T-cell (primary cell): ENCODE results near the gene OAF. TPM values are rescaled to one million over a fixed set of nuclear protein-coding genes. Genes with fewer than 3 reads are reported as not detected.

Experiments used
- ATAC-seq, 4 experiments: fragments of 200-7000 bp in 3 of 4; fragments of 150-1000 bp in 1 of 4; cut with Tn5 transposase; replicated peaks in 1 of 4; 1 replicate in 3 of 4; 2 replicates in 1 of 4; pipeline ENCODE4 v1.10.0; 2021; ENCODE audit warnings: moderate library complexity in 3 of 4, mild to moderate bottlenecking in 2 of 4, moderate number of reproducible peaks in 1 of 4
- CTCF ChIA-PET, 2 donors: fragments of 300-600 bp; sonication (Branson Sonifier 250); formaldehyde crosslinking; loops; one replicate each; lab custom pipeline; 2022; ENCODE audit warnings: antibody characterized with exemption in 2 of 2; lab: Charles Lee
- POLR2A ChIA-PET, 2 donors: fragments of 300-600 bp; sonication (Branson Sonifier 250); formaldehyde crosslinking; loops; one replicate each; lab custom pipeline; 2022; ENCODE audit warnings: antibody characterized with exemption in 2 of 2; lab: Charles Lee
- DNase-seq, 35 experiments: peaks; one replicate each; pipeline versions ENCODE4 v3.0.0 to v3.0.0-alpha.2; 2013 to 2023
- H3K27ac ChIP-seq: one replicate; pipeline ENCODE4 v1.5.1; 2013; ENCODE audit warnings: low read length
- H3K27me3 ChIP-seq, 2 experiments: replicated peaks in 1 of 2; 1 replicate in 1 of 2; 2 replicates in 1 of 2; pipeline versions ENCODE4 v1.6.1 to v1.7.0; 2013; ENCODE audit warnings: low read length in 1 of 2, mixed read lengths in 1 of 2; ENCODE audit not compliant: control insufficient read depth in 2 of 2, insufficient read depth in 2 of 2; ENCODE audit errors: extremely low read depth in 1 of 2
- H3K36me3 ChIP-seq, 2 donors: 1 replicate in 1 of 2; 2 replicates in 1 of 2; pipeline versions ENCODE4 v1.6.1 to v1.7.0; 2013; ENCODE audit warnings: low read length in 1 of 2; ENCODE audit not compliant: control insufficient read depth in 2 of 2, insufficient read depth in 1 of 2; ENCODE audit errors: extremely low read depth in 1 of 2
- H3K4me1 ChIP-seq, 2 experiments: 1 replicate in 1 of 2; 2 replicates in 1 of 2; pipeline versions ENCODE4 v1.6.1 to v1.7.0; 2013; ENCODE audit warnings: low read length in 2 of 2, mixed read lengths in 1 of 2; ENCODE audit not compliant: insufficient read depth in 2 of 2, control insufficient read depth in 1 of 2; ENCODE audit errors: extremely low read depth in 1 of 2
- H3K4me3 ChIP-seq, 2 donors: 1 replicate in 1 of 2; 2 replicates in 1 of 2; pipeline versions ENCODE4 v1.5.1 to v1.7.0; 2013; ENCODE audit warnings: mild to moderate bottlenecking in 2 of 2, low read length in 1 of 2, moderate library complexity in 1 of 2; ENCODE audit not compliant: control insufficient read depth in 1 of 2; ENCODE audit errors: extremely low read depth in 1 of 2
- H3K9me3 ChIP-seq: 2 replicates; pipeline ENCODE4 v1.7.0; 2013
- H3K27ac Mint-ChIP-seq, 2 donors: one replicate each; pipeline ENCODE4 v1.8.0; 2020 to 2021; ENCODE audit warnings: mild to moderate bottlenecking in 2 of 2, mixed read lengths in 2 of 2
- H3K27me3 Mint-ChIP-seq, 2 donors: one replicate each; pipeline ENCODE4 v1.8.0; 2021 to 2022; ENCODE audit warnings: mixed read lengths in 2 of 2
- H3K36me3 Mint-ChIP-seq: one replicate; pipeline ENCODE4 v1.8.0; 2021; ENCODE audit warnings: mixed read lengths
- H3K4me1 Mint-ChIP-seq, 3 donors: one replicate each; pipeline ENCODE4 v1.8.0; 2020 to 2022; ENCODE audit warnings: mixed read lengths in 3 of 3, mild to moderate bottlenecking in 1 of 3
- H3K4me3 Mint-ChIP-seq, 3 donors: one replicate each; pipeline ENCODE4 v1.8.0; 2020 to 2022; ENCODE audit warnings: mild to moderate bottlenecking in 3 of 3, mixed read lengths in 3 of 3, moderate library complexity in 3 of 3
- H3K9me3 Mint-ChIP-seq, 3 donors: one replicate each; pipeline ENCODE4 v1.8.0; 2020 to 2022; ENCODE audit warnings: mixed read lengths in 3 of 3
- WGBS: methylation state at CpG from one replicate; pipeline ENCODE4 v1.1.5; 2013; ENCODE audit warnings: missing lambda C conversion rate; ENCODE audit not compliant: insufficient coverage; 5-methylcytosine and 5-hydroxymethylcytosine counted together
- total RNA-seq, 35 experiments: library from RNA in 6 of 35; stranded (reverse) in 6 of 35; fragments of 120-200 nt in 1 of 35; gene quantifications; one replicate each; pipeline versions ENCODE4 v1.2.1 to v1.2.4 and lab custom pipeline; 2013 to 2026

OAF gene
- total RNA-seq, 5 donors from 2014 or later (not counting 1 experiment from before 2014, with no cell fraction given): 3.2 to 6.0 (median 4.0) TPM

- DNase-seq: peak in 1 of 35 experiments; percentile 17
- H3K4me1 Mint-ChIP-seq: peaks cover 16 to 25% (median 16%) of the 10 kb centered on the region in 3 donors
- H3K27ac Mint-ChIP-seq: no peak overlapping the region
- H3K27me3 ChIP-seq: peaks cover 0 to 32% of the 10 kb centered on the region in 2 experiments
- no peak for ATAC-seq
- H3K9me3 Mint-ChIP-seq: no peaks in the 10 kb centered on the region
- peaks cover 0 to 20% of the 10 kb centered on the region in 2 experiments for H3K4me1 ChIP-seq
- no peaks in the 10 kb centered on the region for H3K9me3 ChIP-seq
- peak overlapping the region in 2 of 3 donors; percentile 7 to 96 for H3K4me3 Mint-ChIP-seq
- ChIA-PET CTCF (interaction anchor here in 1 of 2 donors (0.6 kb wide), 1 partner anchor 1255 kb away, joined by 3 read pairs; no protein-coding TSS in a partner anchor), POLR2A (interaction anchor here in 1 of 2 donors (0.5 kb wide), 1 partner anchor 13 kb away, joined by 3 read pairs; no protein-coding TSS in a partner anchor)
- no peaks in the 10 kb centered on the region for H3K36me3 Mint-ChIP-seq
- H3K27me3 Mint-ChIP-seq: peaks cover 34 to 38% of the 10 kb centered on the region in 2 donors
- WGBS: 77% methylated on average over 3 of the region's 6 CpGs
- no peaks in the 10 kb centered on the region for H3K36me3 ChIP-seq
- H3K27ac ChIP-seq: no peak overlapping the region
- H3K4me3 ChIP-seq: no peak overlapping the region
Measured at GRCh38 chr11:120208777-120209176, 2.1 kb upstream of the OAF start.

GRCh38 chr11:120209746-120210625 lies 846 bp upstream of the OAF start:
- H3K36me3 ChIP-seq: no peaks in the 10 kb centered on the region
- Mint-ChIP-seq H3K9me3 (no peaks in the 10 kb centered on the region), H3K36me3 (no peaks in the 10 kb centered on the region), H3K4me3 (peak overlapping the region; percentile 82 to 96 (median 87)), H3K27me3 (peaks cover 29 to 38% of the 10 kb centered on the region in 2 donors), H3K4me1 (peaks cover 16 to 25% (median 16%) of the 10 kb centered on the region in 3 donors), H3K27ac (peak overlapping the region; percentile 47 to 64)
- CTCF ChIA-PET: no interaction called here
- DNase-seq (no peak), ATAC-seq (no peak)
- H3K9me3 ChIP-seq: no peaks in the 10 kb centered on the region
- POLR2A ChIA-PET: no interaction called here
- H3K4me1 ChIP-seq: peaks cover 0 to 20% of the 10 kb centered on the region in 2 experiments
- 13% methylated on average over 11 of the region's 26 CpGs for WGBS
- H3K27me3 ChIP-seq: peaks cover 0 to 24% of the 10 kb centered on the region in 2 experiments
- no peak overlapping the region for H3K27ac ChIP-seq
- peak overlapping the region; percentile 56 to 88 for H3K4me3 ChIP-seq

- no peaks in the 10 kb centered on the region for H3K36me3 Mint-ChIP-seq
- H3K4me3 Mint-ChIP-seq: peak overlapping the region; percentile 88 to 96 (median 91)
- H3K27me3 Mint-ChIP-seq: peaks cover 19 to 31% of the 10 kb centered on the region in 2 donors
- ChIA-PET CTCF (no interaction called here), POLR2A (no interaction called here)
- H3K9me3 Mint-ChIP-seq: no peaks in the 10 kb centered on the region
- Histone ChIP-seq H3K4me3 (peak overlapping the region; percentile 45 to 77), H3K4me1 (peaks cover 0 to 20% of the 10 kb centered on the region in 2 experiments), H3K9me3 (no peaks in the 10 kb centered on the region), H3K27me3 (peaks cover 0 to 24% of the 10 kb centered on the region in 2 experiments), H3K27ac (no peak overlapping the region), H3K36me3 (no peaks in the 10 kb centered on the region)
- peaks cover 16 to 25% (median 16%) of the 10 kb centered on the region in 3 donors for H3K4me1 Mint-ChIP-seq
- ATAC-seq: peak; percentile 7 to 24 (median 16)
- WGBS: 22% methylated on average over 15 of the region's 18 CpGs
- peak overlapping the region in 1 of 2 donors; percentile 78 for H3K27ac Mint-ChIP-seq
- DNase-seq: no peak
Measured at GRCh38 chr11:120211522-120212258, 858 bp downstream of the OAF start.

GRCh38 chr11:120212259-120212878 lies 1.5 kb downstream of the OAF start:
- ChIA-PET POLR2A (no interaction called here), CTCF (no interaction called here)
- DNase-seq: no peak
- Mint-ChIP-seq H3K4me3 (peak overlapping the region; percentile 54 to 96 (median 59)), H3K27ac (no peak overlapping the region), H3K36me3 (no peaks in the 10 kb centered on the region), H3K9me3 (no peaks in the 10 kb centered on the region), H3K27me3 (peaks cover 14 to 29% of the 10 kb centered on the region in 2 donors), H3K4me1 (peaks cover 16 to 25% (median 16%) of the 10 kb centered on the region in 3 donors)
- no peak for ATAC-seq
- Histone ChIP-seq H3K27me3 (peaks cover 0 to 24% of the 10 kb centered on the region in 2 experiments), H3K27ac (no peak overlapping the region), H3K4me3 (no peak overlapping the region), H3K36me3 (no peaks in the 10 kb centered on the region), H3K9me3 (no peaks in the 10 kb centered on the region), H3K4me1 (peaks cover 0 to 20% of the 10 kb centered on the region in 2 experiments)
- 78% methylated on average over 8 of the region's 13 CpGs for WGBS

GRCh38 chr11:120212926-120213325 lies 2.1 kb downstream of the OAF start:
- H3K27ac Mint-ChIP-seq: peak overlapping the region in 1 of 2 donors; percentile 39
- Histone ChIP-seq H3K4me1 (peaks cover 0 to 20% of the 10 kb centered on the region in 2 experiments), H3K27ac (no peak overlapping the region), H3K4me3 (no peak overlapping the region), H3K9me3 (no peaks in the 10 kb centered on the region), H3K36me3 (no peaks in the 10 kb centered on the region), H3K27me3 (peaks cover 0 to 22% of the 10 kb centered on the region in 2 experiments)
- no peaks in the 10 kb centered on the region for H3K36me3 Mint-ChIP-seq
- H3K27me3 Mint-ChIP-seq: peaks cover 8 to 23% of the 10 kb centered on the region in 2 donors
- no peaks in the 10 kb centered on the region for H3K9me3 Mint-ChIP-seq
- peak overlapping the region in 2 of 3 donors; percentile 24 to 96 for H3K4me3 Mint-ChIP-seq
- peaks cover 16 to 24% (median 16%) of the 10 kb centered on the region in 3 donors for H3K4me1 Mint-ChIP-seq
- WGBS: 88% methylated on average over 1 of the region's 2 CpGs
- DNase-seq (no peak), ATAC-seq (no peak)
- POLR2A ChIA-PET: no interaction called here
- CTCF ChIA-PET: no interaction called here
